Central memory CD8-positive, alpha-beta T cell (primary cell): ENCODE measurements around the gene RPL37A.

ENCODE experiments used
- ATAC-seq: fragments of 150-1000 bp; cut with Tn5 transposase; replicated peaks from 2 replicates; pipeline ENCODE4 v1.10.0; 2022; ENCODE audit warnings: mild to moderate bottlenecking, moderate FRiP score, moderate number of reproducible peaks; ENCODE audit not compliant: poor library complexity, severe bottlenecking; ENCODE audit errors: extremely low read depth
- DNase-seq, 2 donors: peaks; one replicate each; pipeline ENCODE4 v3.0.0; 2021; ENCODE audit warnings: low spot score in 2 of 2
- H3K27ac Mint-ChIP-seq: one replicate; pipeline ENCODE4 v1.8.0; 2022; ENCODE audit warnings: low read depth, mild to moderate bottlenecking, moderate library complexity, mixed read lengths
- H3K27me3 Mint-ChIP-seq: one replicate; pipeline ENCODE4 v1.8.0; 2022; ENCODE audit warnings: mixed read lengths
- H3K36me3 Mint-ChIP-seq: one replicate; pipeline ENCODE4 v1.8.0; 2022; ENCODE audit warnings: mild to moderate bottlenecking, moderate library complexity, mixed read lengths; ENCODE audit not compliant: insufficient read depth
- H3K4me1 Mint-ChIP-seq: one replicate; pipeline ENCODE4 v1.8.0; 2022; ENCODE audit warnings: mixed read lengths
- H3K4me3 Mint-ChIP-seq: one replicate; pipeline ENCODE4 v1.8.0; 2022; ENCODE audit warnings: mild to moderate bottlenecking, moderate library complexity, mixed read lengths
- H3K9me3 Mint-ChIP-seq: one replicate; pipeline ENCODE4 v1.8.0; 2022; ENCODE audit warnings: mixed read lengths

RPL37A gene

DNA sequence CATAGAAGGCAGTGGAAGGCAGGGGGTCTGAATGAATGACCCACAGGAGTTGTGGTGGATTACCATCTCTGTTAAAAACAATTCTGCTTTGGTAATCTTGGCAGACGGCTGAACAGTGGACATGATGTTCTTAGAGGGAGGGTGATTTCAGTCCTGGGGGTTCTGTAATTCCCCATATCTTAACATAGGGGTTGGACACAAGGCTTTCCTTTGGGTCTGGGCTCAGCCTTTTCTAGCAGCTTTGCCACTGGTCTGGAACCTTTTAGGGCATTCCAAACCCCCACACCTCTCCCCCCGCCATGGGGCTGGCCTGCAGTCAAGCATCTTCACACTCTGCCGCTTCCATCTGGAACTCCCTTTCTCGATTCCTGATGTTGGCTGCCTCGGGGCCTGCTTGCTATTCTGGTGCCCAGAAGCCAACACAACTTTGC lies 50.3 kb downstream of the RPL37A start:
- DNase-seq (no peak), ATAC-seq (no peak)
- H3K27me3 Mint-ChIP-seq, result peaks cover 7% of the 10 kb centered on the region
- H3K9me3 Mint-ChIP-seq, result no peaks in the 10 kb centered on the region
- H3K4me1 Mint-ChIP-seq, result peaks cover 7% of the 10 kb centered on the region
- H3K36me3 Mint-ChIP-seq, result no peaks in the 10 kb centered on the region
- H3K4me3 Mint-ChIP-seq, result no peak overlapping the region
- no peak overlapping the region for H3K27ac Mint-ChIP-seq

DNA sequence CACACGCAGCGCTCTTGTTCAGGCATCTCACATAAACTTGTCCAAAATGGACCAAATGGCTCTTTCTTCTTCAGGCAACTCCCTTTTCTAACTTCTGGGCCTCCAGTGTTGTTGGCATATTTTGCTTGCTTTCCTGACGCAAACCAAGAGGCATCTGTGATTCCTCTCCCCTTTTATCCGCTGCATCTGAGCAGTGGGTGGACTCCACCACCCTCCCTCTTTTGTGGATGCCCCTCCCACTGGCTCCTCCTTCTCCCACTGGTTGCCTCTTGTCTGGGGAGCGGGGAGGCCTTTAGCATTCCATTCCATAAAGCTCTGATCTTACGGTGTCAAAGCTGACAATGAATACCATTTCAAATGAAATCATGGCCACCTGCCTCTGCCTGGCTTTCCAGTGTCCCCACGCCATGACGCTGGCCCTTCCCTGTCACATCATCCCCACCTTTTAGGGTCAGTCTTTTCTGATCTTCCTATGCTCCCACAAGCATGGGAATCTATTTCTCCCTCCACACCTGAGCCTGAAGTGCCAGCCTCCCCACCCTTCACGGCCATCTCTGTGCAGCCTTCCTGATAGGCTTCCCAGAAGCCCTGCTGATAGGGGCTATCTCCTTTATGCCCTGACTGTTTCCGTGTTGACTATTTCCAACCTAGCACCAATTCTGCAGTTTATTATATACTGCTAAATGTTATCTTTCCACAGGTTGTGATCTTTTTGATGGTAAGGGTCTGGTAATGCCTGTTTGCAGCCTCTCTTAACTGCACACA lies 51.5 kb downstream of the RPL37A start:
- Mint-ChIP-seq H3K4me1 (peaks cover 18% of the 10 kb centered on the region), H3K36me3 (no peaks in the 10 kb centered on the region), H3K4me3 (no peak overlapping the region), H3K27ac (no peak overlapping the region), H3K9me3 (no peaks in the 10 kb centered on the region), H3K27me3 (peaks cover 7% of the 10 kb centered on the region)
- no peak for DNase-seq
- no peak for ATAC-seq

DNA sequence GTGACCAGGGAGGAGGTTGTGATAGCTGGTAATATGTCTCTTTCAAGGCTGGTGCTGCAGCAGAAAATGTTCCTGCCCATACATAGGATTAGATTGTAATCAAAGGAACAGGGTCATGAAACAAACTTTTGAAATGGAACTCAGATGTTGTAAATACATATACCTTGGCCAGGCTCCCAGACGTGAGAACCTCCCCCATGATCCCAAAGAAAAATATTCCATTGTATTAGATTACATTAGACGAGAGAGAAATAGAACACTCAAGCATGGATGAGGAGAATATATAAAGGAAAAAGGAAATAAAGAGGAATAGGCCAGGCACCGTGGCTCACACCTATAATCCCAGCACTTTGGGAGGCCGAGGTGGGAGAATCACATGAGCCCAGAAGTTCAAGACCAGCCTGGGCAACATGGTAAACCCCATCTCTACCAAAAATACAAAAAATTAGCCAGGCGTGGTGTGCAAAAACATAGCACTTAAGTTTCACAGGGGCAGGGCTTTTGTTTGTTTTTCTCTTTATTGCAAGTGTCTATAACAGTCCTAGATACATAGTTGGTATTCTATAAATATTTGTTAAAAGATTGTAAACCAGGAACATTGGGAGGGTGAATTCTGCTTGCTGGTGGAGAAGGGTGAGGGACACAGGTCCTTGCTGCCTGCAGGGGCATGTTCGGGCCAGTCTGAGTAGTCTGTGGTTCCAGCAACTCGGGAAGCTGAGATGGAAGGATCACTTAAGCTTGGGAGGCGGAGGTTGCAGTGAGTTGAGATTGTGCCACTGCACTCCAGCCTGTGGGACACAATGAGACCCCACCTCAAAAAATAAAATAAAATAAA lies 52.8 kb downstream of the RPL37A start:
- DNase-seq, result no peak
- peak overlapping the region; percentile 24 for H3K4me3 Mint-ChIP-seq
- peaks cover 7% of the 10 kb centered on the region for H3K27me3 Mint-ChIP-seq
- H3K27ac Mint-ChIP-seq, result no peak overlapping the region
- H3K9me3 Mint-ChIP-seq, result no peaks in the 10 kb centered on the region
- ATAC-seq, result no peak
- H3K4me1 Mint-ChIP-seq, result peaks cover 28% of the 10 kb centered on the region
- H3K36me3 Mint-ChIP-seq, result no peaks in the 10 kb centered on the region

DNA sequence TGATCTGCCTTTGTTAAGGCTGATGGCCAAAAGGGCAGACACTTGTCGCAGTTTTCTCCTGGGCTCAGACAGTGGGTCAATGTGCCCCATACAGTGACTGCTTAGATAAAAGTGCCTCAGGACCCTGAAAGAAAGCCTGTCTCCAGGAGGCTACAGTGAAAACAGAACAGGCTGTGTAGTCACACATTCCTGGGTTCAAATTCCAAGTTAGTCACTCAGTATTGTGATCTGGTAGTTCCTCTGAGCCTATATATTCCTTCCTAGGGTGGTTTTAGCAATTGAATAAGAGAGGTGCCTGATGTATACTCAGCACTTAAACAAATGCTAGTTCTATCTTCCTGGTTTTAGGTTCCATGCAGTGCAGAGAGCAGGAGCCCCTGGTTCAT lies 54.4 kb downstream of the RPL37A start:
- no peak overlapping the region for H3K27ac Mint-ChIP-seq
- no peaks in the 10 kb centered on the region for H3K9me3 Mint-ChIP-seq
- no peak for ATAC-seq
- DNase-seq, result no peak
- peaks cover 28% of the 10 kb centered on the region for H3K4me1 Mint-ChIP-seq
- peaks cover 7% of the 10 kb centered on the region for H3K27me3 Mint-ChIP-seq
- H3K36me3 Mint-ChIP-seq, result peaks cover 2% of the 10 kb centered on the region
- H3K4me3 Mint-ChIP-seq, result no peak overlapping the region
